HG03025 (cell line): ENCODE data around the gene FSTL5.
"Not testable (repeated sequence)": the region's sequence is repeated elsewhere in the genome, so short reads cannot be mapped to it uniquely, and the experiment has no call there.

Source experiments
- ATAC-seq: cut with Tn5 transposase; IDR thresholded peaks from one replicate; pipeline ENCODE4 v1.9.1; 2021; ENCODE audit warnings: mild to moderate bottlenecking, moderate library complexity; ENCODE audit not compliant: unreplicated experiment, low FRiP score

FSTL5 gene

GRCh38 chr4:162104459-162105124 is 59.2 kb downstream of the FSTL5 start:
- no peak for ATAC-seq

GRCh38 chr4:162103908-162104307 is 59.9 kb downstream of the FSTL5 start:
- ATAC-seq: not testable (repeated sequence)

GRCh38 chr4:162102713-162103112 is 61.1 kb downstream of the FSTL5 start:
- no peak for ATAC-seq

- ATAC-seq: no peak
These were observed 62.5 kb downstream of the FSTL5 start for GRCh38 chr4:162101337-162101736.

- ATAC-seq: no peak
These were observed 88.1 kb downstream of the FSTL5 start for GRCh38 chr4:162075726-162076125.

- ATAC-seq: no peak
These were observed 102.6 kb downstream of the FSTL5 start for GRCh38 chr4:162061214-162061613.

- no peak for ATAC-seq
These were observed 104.1 kb downstream of the FSTL5 start for GRCh38 chr4:162059656-162060055.

GRCh38 chr4:162056990-162057389 is 106.8 kb downstream of the FSTL5 start:
- no peak for ATAC-seq

GRCh38 chr4:162046135-162046534 is 117.7 kb downstream of the FSTL5 start:
- no peak for ATAC-seq

GRCh38 chr4:162038112-162038511 is 125.7 kb downstream of the FSTL5 start:
- ATAC-seq: no peak

- ATAC-seq: no peak
These were observed 145.9 kb downstream of the FSTL5 start for GRCh38 chr4:162017863-162018262.

- no peak for ATAC-seq
These were observed 146.8 kb downstream of the FSTL5 start for GRCh38 chr4:162016991-162017390.

GRCh38 chr4:162016219-162016618 is 147.6 kb downstream of the FSTL5 start:
- no peak for ATAC-seq

- ATAC-seq: peak; percentile 45
These were observed 148.7 kb downstream of the FSTL5 start for GRCh38 chr4:162015090-162015489.

- ATAC-seq: no peak
These were observed 152.7 kb downstream of the FSTL5 start for GRCh38 chr4:162011089-162011488.

- no peak for ATAC-seq
These were observed 153.4 kb downstream of the FSTL5 start for GRCh38 chr4:162010362-162010761.

- no peak for ATAC-seq
These were observed 171.5 kb downstream of the FSTL5 start for GRCh38 chr4:161992317-161992716.

GRCh38 chr4:161991811-161992210 is 172.0 kb downstream of the FSTL5 start:
- no peak for ATAC-seq

- no peak for ATAC-seq
These were observed 173.1 kb downstream of the FSTL5 start for GRCh38 chr4:161990721-161991120.

- no peak for ATAC-seq
These were observed 174.9 kb downstream of the FSTL5 start for GRCh38 chr4:161988946-161989345.

GRCh38 chr4:161987611-161988010 is 176.2 kb downstream of the FSTL5 start:
- no peak for ATAC-seq

- no peak for ATAC-seq
These were observed 211.4 kb downstream of the FSTL5 start for GRCh38 chr4:161952382-161952781.
